Bronchial epithelial cell (primary cell): ENCODE results near the gene ATP6V0E2. TPM values are rescaled to one million over a fixed set of nuclear protein-coding genes. Genes with fewer than 3 reads are reported as not detected.

Experiments used
- DNase-seq: peaks from one replicate; pipeline ENCODE4 v3.0.0-alpha.2; 2010; ENCODE audit warnings: low read depth
- FAIRE-seq: peaks from 2 replicates; lab custom pipeline; 2011; peaks lifted over from hg19 to GRCh38; lab: Jason Lieb, UNC
- H3K27me3 ChIP-seq: 2 replicates; pipeline ENCODE4 v1.5.1; 2011; ENCODE audit warnings: low read length; ENCODE audit not compliant: control insufficient read depth, insufficient read depth
- H3K36me3 ChIP-seq: 2 replicates; pipeline ENCODE4 v1.5.1; 2011; ENCODE audit warnings: low read length; ENCODE audit not compliant: control insufficient read depth, insufficient read depth
- H3K4me3 ChIP-seq: 2 replicates; pipeline ENCODE4 v1.5.1; 2011; ENCODE audit warnings: mild to moderate bottlenecking, low read depth, low read length, control low read depth
- total RNA-seq: library from RNA; depleted of rRNA; stranded (reverse); fragments of >200 nt; gene quantifications from 2 replicates; pipeline ENCODE4 v1.2.1, GENCODE V29; 2014
- TF ChIP-seq, protein P1 (sequence below): IDR thresholded peaks from 2 replicates; pipeline ENCODE4 v1.5.1; 2011; ENCODE audit warnings: mild to moderate bottlenecking, moderate library complexity, low read length, control low read depth, inconsistent platforms; ENCODE audit not compliant: insufficient read depth, severe bottlenecking

ATP6V0E2 gene
- total RNA-seq, 1 donor from 2014 or later: 1.6 TPM

DNA sequence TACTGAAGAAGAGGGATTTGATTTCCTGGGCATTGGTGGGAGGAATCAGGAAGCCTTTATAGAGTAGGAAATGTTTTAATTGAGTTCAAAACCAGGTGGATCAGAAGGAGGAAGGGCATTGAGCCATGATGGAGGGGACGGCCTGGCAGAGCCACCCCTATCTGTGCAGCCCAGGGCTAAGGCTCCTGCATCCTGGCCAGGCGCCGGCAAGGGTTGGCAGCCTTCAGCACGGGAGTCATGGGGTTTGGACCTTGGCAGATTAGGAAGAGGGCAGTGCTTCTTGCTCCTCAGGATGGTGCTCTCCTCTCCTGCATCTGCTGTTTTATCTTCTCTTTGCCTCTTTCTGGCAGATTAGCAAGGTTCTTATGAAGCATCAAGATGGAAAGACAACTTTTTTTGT is 23.1 kb upstream of the ATP6V0E2 start:
- no peak for DNase-seq
- Histone ChIP-seq H3K27me3 (no peaks in the 10 kb centered on the region), H3K4me3 (no peak overlapping the region), H3K36me3 (peaks cover 2% of the 10 kb centered on the region)
- FAIRE-seq: no peak
- TF ChIP-seq, protein P1, sequence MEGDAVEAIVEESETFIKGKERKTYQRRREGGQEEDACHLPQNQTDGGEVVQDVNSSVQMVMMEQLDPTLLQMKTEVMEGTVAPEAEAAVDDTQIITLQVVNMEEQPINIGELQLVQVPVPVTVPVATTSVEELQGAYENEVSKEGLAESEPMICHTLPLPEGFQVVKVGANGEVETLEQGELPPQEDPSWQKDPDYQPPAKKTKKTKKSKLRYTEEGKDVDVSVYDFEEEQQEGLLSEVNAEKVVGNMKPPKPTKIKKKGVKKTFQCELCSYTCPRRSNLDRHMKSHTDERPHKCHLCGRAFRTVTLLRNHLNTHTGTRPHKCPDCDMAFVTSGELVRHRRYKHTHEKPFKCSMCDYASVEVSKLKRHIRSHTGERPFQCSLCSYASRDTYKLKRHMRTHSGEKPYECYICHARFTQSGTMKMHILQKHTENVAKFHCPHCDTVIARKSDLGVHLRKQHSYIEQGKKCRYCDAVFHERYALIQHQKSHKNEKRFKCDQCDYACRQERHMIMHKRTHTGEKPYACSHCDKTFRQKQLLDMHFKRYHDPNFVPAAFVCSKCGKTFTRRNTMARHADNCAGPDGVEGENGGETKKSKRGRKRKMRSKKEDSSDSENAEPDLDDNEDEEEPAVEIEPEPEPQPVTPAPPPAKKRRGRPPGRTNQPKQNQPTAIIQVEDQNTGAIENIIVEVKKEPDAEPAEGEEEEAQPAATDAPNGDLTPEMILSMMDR: no peak

- no peak for FAIRE-seq
- TF ChIP-seq, protein P1: no peak
- no peaks in the 10 kb centered on the region for H3K36me3 ChIP-seq
- H3K4me3 ChIP-seq: no peak overlapping the region
- H3K27me3 ChIP-seq: no peaks in the 10 kb centered on the region
- no peak for DNase-seq
These were observed 22.3 kb upstream of the ATP6V0E2 start for GRCh38 chr7:149851449-149851848.

DNA sequence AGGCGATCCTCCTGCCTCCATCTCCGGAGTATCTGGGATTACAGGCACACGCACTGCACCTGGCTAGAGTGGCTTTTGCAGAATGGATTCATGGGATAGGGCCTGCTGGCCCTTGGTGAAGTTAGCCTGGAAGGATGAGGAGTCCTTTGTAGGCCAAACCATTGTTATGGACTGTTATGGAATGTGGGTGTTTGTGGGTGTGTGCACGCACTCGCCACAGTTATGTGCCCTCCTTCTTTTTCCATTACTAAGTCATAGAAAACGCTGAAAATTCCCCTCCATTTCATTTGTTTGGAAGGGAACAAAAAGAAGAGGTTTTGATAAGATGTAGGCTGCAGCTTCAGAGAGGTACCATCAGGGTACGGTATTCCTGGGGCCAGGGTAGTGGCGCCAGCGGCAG is 20.6 kb upstream of the ATP6V0E2 start:
- Histone ChIP-seq H3K36me3 (no peaks in the 10 kb centered on the region), H3K4me3 (no peak overlapping the region), H3K27me3 (no peaks in the 10 kb centered on the region)
- FAIRE-seq: no peak
- TF ChIP-seq, protein P1: no peak
- no peak for DNase-seq

- Histone ChIP-seq H3K27me3 (no peaks in the 10 kb centered on the region), H3K36me3 (no peaks in the 10 kb centered on the region), H3K4me3 (no peak overlapping the region)
- peak; percentile 44 for DNase-seq
- no peak for FAIRE-seq
- TF ChIP-seq, protein P1: no peak
These were observed 19.0 kb upstream of the ATP6V0E2 start for GRCh38 chr7:149854611-149855360.

- TF ChIP-seq, protein P1: no peak
- DNase-seq (peak; percentile 52), FAIRE-seq (no peak)
- Histone ChIP-seq H3K4me3 (no peak overlapping the region), H3K36me3 (peaks cover 1% of the 10 kb centered on the region), H3K27me3 (no peaks in the 10 kb centered on the region)
These were observed 18.1 kb upstream of the ATP6V0E2 start for GRCh38 chr7:149855361-149856305.
